Spleen (tissue), 11 donors: ENCODE data around the gene IGSF6. TPM values are rescaled to one million over a fixed set of nuclear protein-coding genes. Genes with fewer than 3 reads are reported as not detected.

ENCODE experiments used
- DNase-seq: peaks from one replicate; pipeline ENCODE4 v3.0.0-alpha.2; 2020
- H3K27ac ChIP-seq, 8 donors: fragments of 200-600 bp; sonication (generic) in 7 of 8; 1 replicate in 4 of 8; 2 replicates in 4 of 8; pipeline versions ENCODE4 v1.5.0 to v1.8.0; 2016 to 2021; ENCODE audit warnings: inconsistent platforms in 4 of 8, mild to moderate bottlenecking in 4 of 8, moderate library complexity in 1 of 8
- H3K27me3 ChIP-seq, 7 donors: fragments of 200-600 bp; sonication (generic) in 6 of 7; replicated peaks in 1 of 7; 1 replicate in 4 of 7; 2 replicates in 3 of 7; pipeline versions ENCODE4 v1.5.0 to v1.8.0; 2016 to 2021; ENCODE audit warnings: inconsistent platforms in 3 of 7, mild to moderate bottlenecking in 1 of 7
- H3K36me3 ChIP-seq, 6 donors: fragments of 200-600 bp; sonication (generic) in 5 of 6; 1 replicate in 4 of 6; 2 replicates in 2 of 6; pipeline versions ENCODE4 v1.5.0 to v1.8.0; 2016 to 2021; ENCODE audit warnings: inconsistent platforms in 2 of 6
- H3K4me1 ChIP-seq, 6 donors: fragments of 200-600 bp; sonication (generic) in 5 of 6; 1 replicate in 3 of 6; 2 replicates in 3 of 6; pipeline versions ENCODE4 v1.5.0 to v1.8.0; 2016 to 2021; ENCODE audit warnings: inconsistent platforms in 3 of 6
- H3K4me3 ChIP-seq, 8 donors: fragments of 200-600 bp; sonication (generic) in 7 of 8; 1 replicate in 4 of 8; 2 replicates in 4 of 8; pipeline versions ENCODE4 v1.5.0 to v1.8.0; 2016 to 2021; ENCODE audit warnings: inconsistent platforms in 4 of 8, mild to moderate bottlenecking in 4 of 8, moderate library complexity in 2 of 8
- H3K9me3 ChIP-seq, 8 donors: fragments of 200-600 bp; sonication (generic) in 7 of 8; 1 replicate in 4 of 8; 2 replicates in 4 of 8; pipeline versions ENCODE4 v1.5.0 to v1.8.0; 2016 to 2021; ENCODE audit warnings: inconsistent platforms in 4 of 8
- POLR2A ChIP-seq, 3 donors: fragments of 450-650 bp; IDR thresholded peaks; one replicate each; pipeline ENCODE4 v1.5.1; 2017; ENCODE audit warnings: antibody characterized with exemption in 3 of 3, mild to moderate bottlenecking in 1 of 3
- POLR2AphosphoS5 ChIP-seq, 3 donors: sonication (generic); formaldehyde crosslinking; IDR thresholded peaks; one replicate each; pipeline ENCODE4 v1.5.1; 2017; ENCODE audit warnings: antibody characterized with exemption in 3 of 3
- WGBS, 5 donors: extraction: QIAGEN DNeasy Blood & Tissue Kit in 3 of 5; methylation state at CpG; one replicate each; pipeline versions ENCODE4 v1.1.5 to v1.1.7; 2013 to 2018; 5-methylcytosine and 5-hydroxymethylcytosine counted together
- intact Hi-C: fragments of 100-400 bp; cut with DNase I; formaldehyde crosslinking; loops from one replicate; pipeline ENCODE4 v1.15.0; 2023; ENCODE audit warnings: low total_unique reads
- polyA plus RNA-seq, 3 donors: library from polyadenylated mRNA; stranded (reverse); fragments of 200-250 nt; gene quantifications; one replicate each; pipeline ENCODE4 v1.2.1, GENCODE V29; 2013
- small RNA-seq, 4 donors: library from RNA; depleted of rRNA; stranded (forward); fragments of <200 nt; gene quantifications; one replicate each; pipeline ENCODE3, GENCODE V24; 2016
- total RNA-seq, 7 donors: library from RNA; depleted of rRNA in 3 of 7; stranded (reverse); fragments of >200 nt in 3 of 7; fragmentation: NEBNext Ultra II Directional in 4 of 7; extraction: Animal tissue kit (Norgen Biotek cat#: 25700) in 4 of 7; gene quantifications; one replicate each; pipeline versions ENCODE4 v1.1.0 to v1.2.1, GENCODE V29; 2016 to 2021
- TF ChIP-seq, protein P1 (sequence below), 11 experiments: fragments of 200-600 bp in 7 of 11; fragments of 450-650 bp in 4 of 11; sonication (generic) in 4 of 11; IDR thresholded peaks in 8 of 11; conservative IDR thresholded peaks in 3 of 11; 1 replicate in 7 of 11; 2 replicates in 4 of 11; pipeline versions ENCODE4 v1.4.0 to v1.8.0; 2016 to 2021; ENCODE audit warnings: antibody characterized with exemption in 11 of 11, inconsistent platforms in 4 of 11, mild to moderate bottlenecking in 1 of 11
- donor health status: healthy with polysubstance abuse.
- donor health status: DM: no; HTN: no; CAD: no; lungs with moderate emphysema.
- donor health status: DM: no; HTN: no; CAD: no.
- donor health status: Bipolar disorder and iron deficiency.
- donor health status: healthy.
- donor health status: DM: no; HTN: no; CAD: no.
- donor health status: DM: yes; HTN: yes; CAD: no.

IGSF6 gene
- total and polyA plus RNA-seq, 10 donors, result 15.5 to 134 (median 60.7) TPM

DNA sequence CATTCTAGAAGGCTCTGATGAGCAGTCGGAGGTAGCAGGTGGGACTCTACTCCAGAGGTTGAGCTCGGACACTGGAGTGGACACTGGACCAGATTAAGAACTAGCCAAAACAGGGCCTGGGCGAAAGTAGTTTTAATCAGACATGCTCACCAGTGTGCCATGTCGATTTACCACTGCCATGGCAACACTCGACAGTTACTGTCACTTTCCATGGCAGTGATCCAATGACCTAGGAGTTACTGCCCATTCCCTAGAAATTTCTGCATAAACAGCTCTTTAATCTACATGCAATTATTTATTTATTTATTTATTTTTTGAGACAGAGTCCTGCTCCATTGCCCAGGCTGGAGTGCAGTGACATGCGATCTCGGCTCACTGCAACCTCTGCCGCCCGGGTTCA lies 60.2 kb downstream of the IGSF6 start:
- H3K4me3 ChIP-seq, result no peak overlapping the region
- DNase-seq, result no peak
- no peak for TF ChIP-seq POLR2A (IDR thresholded peaks at IDR 0.05)
- TF ChIP-seq, protein P1, sequence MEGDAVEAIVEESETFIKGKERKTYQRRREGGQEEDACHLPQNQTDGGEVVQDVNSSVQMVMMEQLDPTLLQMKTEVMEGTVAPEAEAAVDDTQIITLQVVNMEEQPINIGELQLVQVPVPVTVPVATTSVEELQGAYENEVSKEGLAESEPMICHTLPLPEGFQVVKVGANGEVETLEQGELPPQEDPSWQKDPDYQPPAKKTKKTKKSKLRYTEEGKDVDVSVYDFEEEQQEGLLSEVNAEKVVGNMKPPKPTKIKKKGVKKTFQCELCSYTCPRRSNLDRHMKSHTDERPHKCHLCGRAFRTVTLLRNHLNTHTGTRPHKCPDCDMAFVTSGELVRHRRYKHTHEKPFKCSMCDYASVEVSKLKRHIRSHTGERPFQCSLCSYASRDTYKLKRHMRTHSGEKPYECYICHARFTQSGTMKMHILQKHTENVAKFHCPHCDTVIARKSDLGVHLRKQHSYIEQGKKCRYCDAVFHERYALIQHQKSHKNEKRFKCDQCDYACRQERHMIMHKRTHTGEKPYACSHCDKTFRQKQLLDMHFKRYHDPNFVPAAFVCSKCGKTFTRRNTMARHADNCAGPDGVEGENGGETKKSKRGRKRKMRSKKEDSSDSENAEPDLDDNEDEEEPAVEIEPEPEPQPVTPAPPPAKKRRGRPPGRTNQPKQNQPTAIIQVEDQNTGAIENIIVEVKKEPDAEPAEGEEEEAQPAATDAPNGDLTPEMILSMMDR (IDR thresholded peaks at IDR 0.05 in 8 of 11, conservative IDR thresholded peaks at IDR 0.05 in 3 of 11), result no peak
- TF ChIP-seq POLR2AphosphoS5 (IDR thresholded peaks at IDR 0.05), result no peak
- intact Hi-C loops, result no loop called here
- H3K27ac ChIP-seq, result no peak overlapping the region
- no peaks in the 10 kb centered on the region for H3K27me3 ChIP-seq
- H3K9me3 ChIP-seq, result no peaks in the 10 kb centered on the region
- H3K36me3 ChIP-seq, result no peaks in the 10 kb centered on the region
- 90 to 97% (median 93%) methylated on average over 9 of the region's 9 CpGs for WGBS, 5 donors
- peaks cover 0 to 61% (median 24%) of the 10 kb centered on the region in 6 donors for H3K4me1 ChIP-seq

DNA sequence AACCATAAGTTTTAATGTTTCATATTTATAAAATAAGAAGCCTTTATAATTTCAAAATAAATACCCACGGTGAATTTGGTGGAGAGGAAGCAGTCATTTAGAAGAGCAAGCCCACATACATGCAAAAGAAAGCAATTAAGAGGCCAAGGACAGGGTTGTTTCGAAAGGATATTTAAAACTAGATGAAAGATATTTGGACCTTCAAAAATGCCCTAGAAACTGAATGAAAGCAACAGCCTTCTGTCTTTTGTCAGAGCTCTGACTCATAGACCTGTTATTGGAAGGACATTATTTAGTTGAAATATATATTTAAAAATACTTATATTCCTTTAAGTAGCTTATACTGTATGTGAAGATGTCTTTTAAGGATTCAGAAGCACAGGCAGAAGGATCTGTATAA lies 61.6 kb downstream of the IGSF6 start:
- TF ChIP-seq, protein P1 (IDR thresholded peaks at IDR 0.05 in 8 of 11, conservative IDR thresholded peaks at IDR 0.05 in 3 of 11), result no peak
- no peak for TF ChIP-seq POLR2AphosphoS5 (IDR thresholded peaks at IDR 0.05)
- no peak for TF ChIP-seq POLR2A (IDR thresholded peaks at IDR 0.05)
- intact Hi-C loops, result no loop called here
- peak overlapping the region in 7 of 8 donors; percentile 27 to 84 (median 68) for H3K27ac ChIP-seq
- no peak for DNase-seq
- WGBS, 5 donors, result 15 to 47% (median 23%) methylated on average over 2 of the region's 2 CpGs
- peaks cover 0 to 57% (median 24%) of the 10 kb centered on the region in 6 donors for H3K4me1 ChIP-seq
- no peaks in the 10 kb centered on the region for H3K9me3 ChIP-seq
- H3K27me3 ChIP-seq, result no peaks in the 10 kb centered on the region
- no peaks in the 10 kb centered on the region for H3K36me3 ChIP-seq
- no peak overlapping the region for H3K4me3 ChIP-seq

DNA sequence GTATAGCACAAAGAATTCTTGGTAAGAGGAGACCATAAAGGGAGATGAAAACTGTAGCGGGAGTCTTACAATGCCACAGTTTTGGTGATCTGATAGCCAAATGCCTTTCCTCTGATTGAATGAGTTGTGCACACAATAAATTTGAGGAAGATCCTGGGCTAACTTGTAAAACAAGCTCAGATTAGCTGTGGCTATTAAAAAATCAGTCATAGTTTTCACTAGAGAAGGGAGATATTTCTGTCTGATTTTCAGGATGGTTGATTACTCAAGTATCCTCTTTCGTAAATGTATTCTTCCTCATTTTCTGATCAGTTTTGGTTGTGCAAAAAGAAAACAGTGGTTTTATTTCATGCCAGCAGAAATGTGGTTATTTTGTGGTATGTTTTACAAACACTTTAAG lies 62.1 kb downstream of the IGSF6 start:
- no peak for TF ChIP-seq POLR2A (IDR thresholded peaks at IDR 0.05)
- H3K27me3 ChIP-seq, result no peaks in the 10 kb centered on the region
- peaks cover 0 to 57% (median 24%) of the 10 kb centered on the region in 6 donors for H3K4me1 ChIP-seq
- intact Hi-C loops, result no loop called here
- no peak for DNase-seq
- 46 to 59% (median 55%) methylated on average over 2 of the region's 2 CpGs for WGBS, 5 donors
- no peaks in the 10 kb centered on the region for H3K9me3 ChIP-seq
- no peak overlapping the region for H3K4me3 ChIP-seq
- H3K36me3 ChIP-seq, result no peaks in the 10 kb centered on the region
- peak overlapping the region in 7 of 8 donors; percentile 27 to 84 (median 68) for H3K27ac ChIP-seq

DNA sequence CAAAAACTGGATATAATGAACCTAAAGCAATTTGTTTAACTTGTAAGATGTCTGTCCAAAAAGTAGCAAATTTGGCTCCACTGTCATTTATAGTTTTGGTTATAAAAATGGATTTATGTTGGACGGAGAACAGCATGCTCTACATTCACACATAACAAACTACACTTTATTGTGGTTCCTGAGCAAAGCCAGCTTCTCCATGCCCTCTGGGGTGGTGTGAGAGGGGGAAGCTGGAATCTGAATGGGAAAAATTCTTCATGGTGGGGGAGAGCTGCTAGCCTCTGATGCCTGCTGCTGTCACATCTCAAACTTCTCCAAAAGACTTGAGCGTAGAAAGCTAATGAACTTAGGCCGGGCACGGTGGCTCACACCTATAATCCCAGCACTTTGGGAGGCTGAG lies 62.9 kb downstream of the IGSF6 start:
- H3K4me1 ChIP-seq, result peaks cover 0 to 58% (median 24%) of the 10 kb centered on the region in 6 donors
- no peaks in the 10 kb centered on the region for H3K9me3 ChIP-seq
- TF ChIP-seq, protein P1 (IDR thresholded peaks at IDR 0.05 in 8 of 11, conservative IDR thresholded peaks at IDR 0.05 in 3 of 11), result no peak
- no peak for TF ChIP-seq POLR2AphosphoS5 (IDR thresholded peaks at IDR 0.05)
- TF ChIP-seq POLR2A (IDR thresholded peaks at IDR 0.05), result no peak
- H3K36me3 ChIP-seq, result no peaks in the 10 kb centered on the region
- intact Hi-C loops, result loop anchor here (5.0 kb wide), 1 partner anchor 53 kb away; no protein-coding TSS in a partner anchor
- no peak for DNase-seq
- no peaks in the 10 kb centered on the region for H3K27me3 ChIP-seq
- H3K4me3 ChIP-seq, result no peak overlapping the region
- peak overlapping the region in 6 of 8 donors; percentile 9 to 84 (median 71) for H3K27ac ChIP-seq
- 81 to 94% (median 89%) methylated on average over 4 of the region's 4 CpGs for WGBS, 5 donors

Small RNA genes within 50 kb of the gene (small RNA-seq; reads per million reads assigned to genes)
- 0 reads per million in 4 donors for gene RNU6-1005P
- 0 reads per million in 4 donors for gene RNU6-196P

Other genes with a start within 250 kb of the IGSF6 start
- 100 to 1,000 TPM in 5 of 7 donors, 10 to 100 TPM in 2; 88.5 to 247 (median 121) TPM for gene METTL9, start 53.0 kb downstream of the IGSF6 start, total RNA-seq
- 10 to 100 TPM; 28.5 to 50.6 (median 45.2) TPM for gene METTL9, start 53.0 kb downstream of the IGSF6 start, polyA plus RNA-seq
- gene OTOA, start 11.4 kb upstream of the IGSF6 start, total RNA-seq, result 1 to 10 TPM; 1.1 to 3.1 (median 2.4) TPM
- 1 to 10 TPM in 2 of 3 donors, under 1 TPM in 1; 0.86 to 2.0 (median 1.2) TPM for gene OTOA, start 11.4 kb upstream of the IGSF6 start, polyA plus RNA-seq
- gene NPIPB4, start 205.1 kb upstream of the IGSF6 start, total RNA-seq, result 100 to 1,000 TPM in 6 of 7 donors, 10 to 100 TPM in 1; 86.6 to 470 (median 154) TPM
- 10 to 100 TPM; 16.5 to 26.4 (median 22.5) TPM for gene NPIPB4, start 205.1 kb upstream of the IGSF6 start, polyA plus RNA-seq